Sigmoid colon (tissue), 7 donors: Measurements from ENCODE around the gene CASP3. TPM values are rescaled to one million over a fixed set of nuclear protein-coding genes. Genes with fewer than 3 reads are reported as not detected.
"Not testable (repeated sequence)": the region's sequence is repeated elsewhere in the genome, so short reads cannot be mapped to it uniquely, and the experiment has no call there.

Experiments
- DNase-seq: peaks from one replicate; pipeline ENCODE4 v3.0.0-alpha.2; 2019
- H3K27ac ChIP-seq, 4 donors: fragments of 200-600 bp; sonication (generic); one replicate each; pipeline ENCODE4 v1.5.1; 2016 to 2019; ENCODE audit warnings: mild to moderate bottlenecking in 1 of 4
- H3K27me3 ChIP-seq, 3 donors: fragments of 200-600 bp; sonication (generic); one replicate each; pipeline ENCODE4 v1.5.1; 2019; ENCODE audit warnings: mild to moderate bottlenecking in 1 of 3
- H3K36me3 ChIP-seq, 4 donors: fragments of 200-600 bp; sonication (generic); one replicate each; pipeline ENCODE4 v1.5.1; 2016 to 2019
- H3K4me1 ChIP-seq, 4 donors: fragments of 200-600 bp; sonication (generic); one replicate each; pipeline ENCODE4 v1.5.1; 2017 to 2019
- H3K4me3 ChIP-seq, 4 donors: fragments of 200-600 bp; sonication (generic); one replicate each; pipeline ENCODE4 v1.5.1; 2017 to 2019; ENCODE audit warnings: mild to moderate bottlenecking in 2 of 4, moderate library complexity in 1 of 4
- H3K9me3 ChIP-seq, 4 donors: fragments of 200-600 bp in 3 of 4; sonication (generic) in 3 of 4; one replicate each; pipeline versions ENCODE4 v1.5.1 to v1.6.1; 2013 to 2019
- CTCF ChIP-seq, 4 experiments: fragments of 450-650 bp in 3 of 4; fragments of 200-600 bp in 1 of 4; IDR thresholded peaks; one replicate each; pipeline ENCODE4 v1.5.1; 2016 to 2019; ENCODE audit warnings: antibody characterized with exemption in 4 of 4, mild to moderate bottlenecking in 3 of 4, moderate library complexity in 2 of 4
- EP300 ChIP-seq, 4 donors: sonication (generic); formaldehyde crosslinking; IDR thresholded peaks; one replicate each; pipeline ENCODE4 v1.6.1; 2017; ENCODE audit warnings: antibody characterized with exemption in 4 of 4
- POLR2A ChIP-seq, 2 donors: fragments of 450-650 bp; IDR thresholded peaks; one replicate each; pipeline ENCODE4 v1.6.1; 2016; ENCODE audit warnings: antibody characterized with exemption in 2 of 2, mild to moderate bottlenecking in 2 of 2, moderate library complexity in 2 of 2
- POLR2AphosphoS5 ChIP-seq, 4 donors: sonication (generic); formaldehyde crosslinking; IDR thresholded peaks; one replicate each; pipeline ENCODE4 v1.6.1; 2017; ENCODE audit warnings: antibody characterized with exemption in 4 of 4
- WGBS, 2 donors: extraction: QIAGEN DNeasy Blood & Tissue Kit; methylation state at CpG; one replicate each; pipeline ENCODE4 v1.1.7; 2013; 5-methylcytosine and 5-hydroxymethylcytosine counted together
- intact Hi-C: fragments of 100-400 bp; cut with DNase I; formaldehyde crosslinking; loops from one replicate; pipeline ENCODE4 v1.15.1; 2023
- polyA plus RNA-seq, 3 donors: library from polyadenylated mRNA; stranded (reverse); fragments of 200-250 nt; gene quantifications; one replicate each; pipeline ENCODE4 v1.2.3, GENCODE V29; 2013
- total RNA-seq, 4 donors: library from RNA; depleted of rRNA; stranded (reverse); fragments of >200 nt; gene quantifications; one replicate each; pipeline ENCODE4 v1.1.0, GENCODE V29; 2016
- donor health status: healthy with polysubstance abuse.
- donor health status: Bipolar disorder and iron deficiency.
- donor health status: healthy.

Gene CASP3
- total and polyA plus RNA-seq, 7 donors = 9.4 to 70.1 (median 20.3) TPM

DNA sequence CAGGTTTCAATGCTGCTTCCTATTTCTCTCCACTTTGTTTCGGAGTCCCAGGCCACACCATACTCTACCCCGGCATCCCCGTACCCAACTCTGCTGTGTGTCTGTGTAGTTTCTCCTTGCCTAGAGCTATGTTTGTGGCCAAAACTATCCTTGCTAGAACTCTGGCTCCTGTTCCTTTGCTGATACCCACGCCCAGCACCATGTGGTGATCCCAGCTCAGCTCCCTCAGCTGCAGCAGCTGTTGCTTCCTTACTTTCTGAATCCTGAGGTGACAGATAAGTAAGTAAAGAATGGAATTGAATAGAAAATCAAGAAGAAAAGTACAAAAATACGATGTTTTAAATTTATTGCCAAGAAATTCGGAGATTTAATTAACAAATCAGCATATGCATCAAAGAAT is 55.8 kb downstream of the CASP3 start:
- Histone ChIP-seq H3K4me1 (no peaks in the 10 kb centered on the region), H3K27ac (no peak overlapping the region), H3K36me3 (no peaks in the 10 kb centered on the region), H3K4me3 (no peak overlapping the region), H3K9me3 (no peaks in the 10 kb centered on the region), H3K27me3 (no peaks in the 10 kb centered on the region)
- WGBS, 2 donors = 93 to 95% methylated on average over 6 of the region's 6 CpGs
- intact Hi-C loops = no loop called here
- TF ChIP-seq POLR2AphosphoS5 (IDR thresholded peaks at IDR 0.05) = no peak
- no peak for TF ChIP-seq EP300 (IDR thresholded peaks at IDR 0.05)
- no peak for TF ChIP-seq POLR2A (IDR thresholded peaks at IDR 0.05)
- TF ChIP-seq CTCF (IDR thresholded peaks at IDR 0.05) = no peak
- DNase-seq = no peak

GRCh38 chr4:184591747-184592270 is 57.4 kb downstream of the CASP3 start:
- intact Hi-C loops, H3K27me3 ChIP-seq, H3K36me3 ChIP-seq, H3K27ac ChIP-seq, H3K4me3 ChIP-seq, H3K4me1 ChIP-seq, H3K9me3 ChIP-seq, DNase-seq: not testable (repeated sequence)
- WGBS, 2 donors = 97% methylated on average over 39 of the region's 39 CpGs

DNA sequence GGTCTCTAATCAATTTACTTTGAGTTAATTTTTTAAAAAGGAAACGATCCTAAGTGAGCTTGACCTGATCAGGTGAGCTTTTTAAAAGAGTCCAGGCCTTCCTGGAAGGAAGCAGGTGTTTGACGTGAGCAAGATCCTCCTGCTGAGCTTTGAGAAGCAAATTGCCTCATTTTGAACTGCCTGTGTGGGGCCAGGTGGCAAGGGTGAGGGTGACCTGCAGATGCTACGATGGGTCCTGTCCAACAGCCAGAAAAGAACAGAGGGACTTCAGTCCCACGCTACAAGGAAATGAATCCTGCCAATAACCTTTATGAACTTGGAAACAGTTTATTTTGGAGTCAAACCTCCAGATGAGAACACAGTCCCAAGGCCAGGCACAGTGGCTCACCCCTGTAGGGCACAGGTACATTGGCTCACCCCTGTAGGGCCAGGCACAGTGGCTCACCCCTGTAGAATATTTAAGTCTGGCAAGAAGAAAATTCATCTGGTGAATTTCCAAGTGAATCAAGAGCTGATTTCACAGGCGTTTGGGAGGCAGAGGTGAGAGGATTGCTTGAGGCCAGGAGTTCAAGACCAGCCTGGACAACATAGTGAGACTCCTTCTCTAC is 58.1 kb downstream of the CASP3 start:
- intact Hi-C loops = no loop called here
- Histone ChIP-seq H3K4me3 (no peak overlapping the region), H3K27me3 (no peaks in the 10 kb centered on the region), H3K9me3 (no peaks in the 10 kb centered on the region), H3K27ac (no peak overlapping the region), H3K4me1 (no peaks in the 10 kb centered on the region), H3K36me3 (no peaks in the 10 kb centered on the region)
- 34 to 77% methylated on average over 5 of the region's 5 CpGs for WGBS, 2 donors
- DNase-seq = no peak
- TF ChIP-seq EP300 (IDR thresholded peaks at IDR 0.05) = no peak
- no peak for TF ChIP-seq POLR2AphosphoS5 (IDR thresholded peaks at IDR 0.05)
- TF ChIP-seq CTCF (IDR thresholded peaks at IDR 0.05) = no peak
- no peak for TF ChIP-seq POLR2A (IDR thresholded peaks at IDR 0.05)

DNA sequence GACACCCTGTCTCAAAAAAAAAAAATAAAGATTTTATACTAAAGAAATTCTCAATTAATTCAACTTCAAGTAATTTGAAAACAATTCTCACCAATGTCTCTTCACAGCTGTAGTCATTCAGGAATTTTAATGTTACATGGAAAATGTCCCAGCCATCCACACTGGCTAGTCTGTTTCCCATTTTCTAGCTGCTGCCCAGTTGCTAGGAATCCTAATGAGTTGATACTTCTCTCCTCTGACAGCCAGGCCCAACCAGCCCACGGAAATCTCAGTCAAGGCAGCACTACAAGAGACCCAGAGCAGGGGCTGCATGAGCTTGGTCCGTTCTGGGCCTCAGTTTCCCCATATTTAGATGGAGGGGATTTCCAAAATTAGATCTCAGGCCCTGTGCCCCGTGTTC is 59.1 kb downstream of the CASP3 start:
- intact Hi-C loops = no loop called here
- TF ChIP-seq CTCF (IDR thresholded peaks at IDR 0.05) = no peak
- no peak for TF ChIP-seq POLR2A (IDR thresholded peaks at IDR 0.05)
- no peak for TF ChIP-seq POLR2AphosphoS5 (IDR thresholded peaks at IDR 0.05)
- no peak for TF ChIP-seq EP300 (IDR thresholded peaks at IDR 0.05)
- Histone ChIP-seq H3K27ac (no peak overlapping the region), H3K4me1 (no peaks in the 10 kb centered on the region), H3K27me3 (no peaks in the 10 kb centered on the region), H3K36me3 (no peaks in the 10 kb centered on the region), H3K9me3 (no peaks in the 10 kb centered on the region), H3K4me3 (no peak overlapping the region)
- DNase-seq = no peak
- 82 to 91% methylated on average over 3 of the region's 3 CpGs for WGBS, 2 donors

GRCh38 chr4:184588893-184589292 is 60.4 kb downstream of the CASP3 start:
- Histone ChIP-seq H3K27ac (no peak overlapping the region), H3K27me3 (no peaks in the 10 kb centered on the region), H3K4me3 (no peak overlapping the region), H3K36me3 (no peaks in the 10 kb centered on the region), H3K4me1 (no peaks in the 10 kb centered on the region), H3K9me3 (no peaks in the 10 kb centered on the region)
- TF ChIP-seq EP300 (IDR thresholded peaks at IDR 0.05) (no peak), CTCF (IDR thresholded peaks at IDR 0.05) (no peak)
- no peak for DNase-seq
- intact Hi-C loops = no loop called here
- whole genome bisulfite sequencing, 2 donors = 93% methylated on average over 8 of the region's 8 CpGs
